ENCODE measurements around the gene CCDC102A. TPM values are rescaled to one million over a fixed set of nuclear protein-coding genes. Genes with fewer than 3 reads are reported as not detected.
A peak's percentile ranks its signal among the peaks of the same experiment; 100 is the strongest.

Gene CCDC102A
- total and polyA plus RNA-seq, 9 of the 15 experiments (the other 6 are each of a cell fraction or from before 2014, with no cell fraction given), result 0.03 to 4.9 (median 1.4) TPM

DNA sequence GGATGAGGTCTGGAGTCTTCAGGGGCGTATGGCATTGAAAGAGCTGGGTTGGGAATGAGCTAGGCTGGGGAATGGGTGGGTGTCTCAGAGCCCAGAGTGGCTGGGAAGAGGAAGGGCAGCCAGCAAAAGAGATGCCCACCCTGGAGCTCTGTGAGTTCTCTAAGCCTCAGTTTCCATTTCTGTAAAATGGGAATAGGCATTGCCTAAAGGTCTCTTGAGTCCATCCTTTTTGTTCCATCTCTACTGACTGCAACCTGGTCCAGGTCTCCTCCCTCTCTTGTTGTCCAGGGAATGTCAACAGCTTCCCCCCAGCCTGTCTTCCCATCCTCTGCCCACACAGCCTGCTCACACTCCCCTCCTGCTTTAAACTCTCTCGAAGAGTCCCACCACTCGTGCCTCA lies 19.6 kb downstream of the CCDC102A start:
- Histone ChIP-seq H3K9ac (ENCODE audit: insufficient read depth in 1 of 2, low read depth in 2 of 2, low read length in 2 of 2) (no peak overlapping the region), H3K27me3 (ENCODE audit: control insufficient read depth in 2 of 2, insufficient read depth in 2 of 2, low read length in 2 of 2) (no peaks in the 10 kb centered on the region), H3K27ac (ENCODE audit: extremely low read depth, low read depth, low read length) (no peak overlapping the region), H3K4me2 (ENCODE audit: insufficient read depth, low read length) (no peak overlapping the region), H3K9me1 (ENCODE audit: control insufficient read depth, insufficient read depth, low read length) (peaks cover 2% of the 10 kb centered on the region), H3K4me1 (replicated peaks in 1 of 2; ENCODE audit: control insufficient read depth in 2 of 2, insufficient read depth in 2 of 2, low read length in 2 of 2) (peaks cover 0 to 19% of the 10 kb centered on the region in 2 experiments; a peak in 2 of 5 replicates), H3K4me3 (no peak overlapping the region), H2AFZ (ENCODE audit: low read depth, low read length) (no peak overlapping the region), H4K20me1 (replicated peaks; ENCODE audit: control insufficient read depth, insufficient read depth, low read length) (no peaks in the 10 kb centered on the region), H3K9me3 (replicated peaks; ENCODE audit: control insufficient read depth, insufficient read depth, low read depth, low read length) (no peaks in the 10 kb centered on the region), H3K79me2 (ENCODE audit: control insufficient read depth, insufficient read depth, low read length) (no peaks in the 10 kb centered on the region), H3K36me3 (ENCODE audit: control insufficient read depth, insufficient read depth, low read length) (no peaks in the 10 kb centered on the region)
- 61% methylated on average over 3 of the region's 3 CpGs for WGBS (ENCODE audit: insufficient coverage, low coverage, missing lambda C conversion rate)
- TF ChIP-seq RBM25 (IDR thresholded peaks at IDR 0.05; ENCODE audit: low read depth, low read length, severe bottlenecking) (peak; percentile 74), BCOR (IDR thresholded peaks at IDR 0.05) (0 out of 2 replicates have a peak, but pooled peaks have one; percentile 12), TCF3 (CRISPR knock-in tag; IDR thresholded peaks at IDR 0.05) (no peak)
- intact Hi-C loops (cut with micrococcal nuclease) (loop anchor here (10.0 kb wide), 1 partner anchor 432 kb away; no protein-coding TSS in a partner anchor), in situ Hi-C loops (cut with MboI) (loop anchor here (5.0 kb wide), 3 partner anchors 39 to 214 kb away; no protein-coding TSS in a partner anchor)
- DNase-seq (ENCODE audit: extremely low read depth in 1 of 4, low spot score in 3 of 4) (no peak), ATAC-seq (no peak), FAIRE-seq (no peak)
- BruUV-seq (replicated peaks), result no TSS peak
- CTCF ChIA-PET (ENCODE audit: low intra/inter-chr PET ratio), result interaction anchor here (0.7 kb wide), 1 partner anchor 16 kb away, joined by 3 read pairs; no protein-coding TSS in a partner anchor
- POLR2A ChIA-PET, result interaction anchor here (0.7 to 1.1 kb wide), 6 partner anchors 9 to 111 kb away, joined by 3 to 4 read pairs (median 3); no protein-coding TSS in a partner anchor

DNA sequence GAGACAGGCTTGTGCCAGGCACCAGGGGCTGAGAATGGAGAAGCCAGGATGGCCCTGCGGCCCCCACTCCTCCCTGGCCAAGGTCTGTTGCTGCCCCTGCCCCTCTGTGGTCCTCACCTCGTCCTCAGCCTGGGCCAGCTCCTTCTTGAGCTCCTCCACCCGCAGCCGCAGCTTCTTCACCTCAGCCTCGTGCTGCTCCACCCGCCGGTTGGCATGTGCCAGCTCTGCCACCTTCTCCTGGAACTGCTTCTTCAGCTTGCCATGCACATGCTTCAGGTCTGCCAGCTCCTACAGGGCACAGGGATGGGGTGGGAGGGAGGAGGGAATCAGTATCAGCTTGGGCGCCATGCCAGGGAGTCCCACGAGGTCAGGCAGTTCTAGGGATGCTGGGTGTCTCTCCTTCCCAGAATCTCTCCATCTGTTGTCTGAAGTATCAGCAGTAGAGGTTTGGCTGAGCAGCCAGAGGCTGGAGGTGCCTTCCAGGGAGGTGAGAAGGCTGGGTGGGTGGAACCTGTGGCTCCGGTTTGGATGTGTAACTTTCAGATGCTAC lies 20.1 kb downstream of the CCDC102A start:
- Histone ChIP-seq H3K9ac (ENCODE audit: insufficient read depth in 1 of 2, low read depth in 2 of 2, low read length in 2 of 2) (no peak overlapping the region; a peak in 1 of 4 replicates), H3K79me2 (ENCODE audit: control insufficient read depth, insufficient read depth, low read length) (no peaks in the 10 kb centered on the region), H3K4me1 (replicated peaks in 1 of 2; ENCODE audit: control insufficient read depth in 2 of 2, insufficient read depth in 2 of 2, low read length in 2 of 2) (peaks cover 0 to 19% of the 10 kb centered on the region in 2 experiments; a peak in 2 of 5 replicates), H3K9me1 (ENCODE audit: control insufficient read depth, insufficient read depth, low read length) (peaks cover 2% of the 10 kb centered on the region), H3K36me3 (ENCODE audit: control insufficient read depth, insufficient read depth, low read length) (no peaks in the 10 kb centered on the region), H3K27ac (ENCODE audit: extremely low read depth, low read depth, low read length) (no peak overlapping the region), H3K9me3 (replicated peaks; ENCODE audit: control insufficient read depth, insufficient read depth, low read depth, low read length) (no peaks in the 10 kb centered on the region), H3K4me2 (ENCODE audit: insufficient read depth, low read length) (no peak overlapping the region), H3K27me3 (ENCODE audit: control insufficient read depth in 2 of 2, insufficient read depth in 2 of 2, low read length in 2 of 2) (no peaks in the 10 kb centered on the region), H2AFZ (ENCODE audit: low read depth, low read length) (no peak overlapping the region), H3K4me3 (no peak overlapping the region), H4K20me1 (replicated peaks; ENCODE audit: control insufficient read depth, insufficient read depth, low read length) (no peaks in the 10 kb centered on the region)
- intact Hi-C loops (cut with micrococcal nuclease), result loop anchor here (10.0 kb wide), 1 partner anchor 431 kb away; no protein-coding TSS in a partner anchor
- DNase-seq (ENCODE audit: extremely low read depth in 1 of 4, low spot score in 3 of 4) (no peak), FAIRE-seq (no peak), ATAC-seq (no peak)
- CTCF ChIA-PET (ENCODE audit: low intra/inter-chr PET ratio), result no interaction called here
- WGBS (ENCODE audit: insufficient coverage, low coverage, missing lambda C conversion rate), result 26% methylated on average over 10 of the region's 10 CpGs
- BruUV-seq (replicated peaks), result no TSS peak
- POLR2A ChIA-PET, result interaction anchor here (0.7 to 1.1 kb wide), 5 partner anchors 9 to 111 kb away, joined by 3 read pairs; no protein-coding TSS in a partner anchor
- in situ Hi-C loops (cut with MboI), result loop anchor here (5.0 kb wide), 3 partner anchors 39 to 214 kb away; no protein-coding TSS in a partner anchor
- no peak for TF ChIP-seq ZBTB17 (CRISPR knock-in tag; IDR thresholded peaks at IDR 0.05)
- no peak for TF ChIP-seq DIDO1 (tag; IDR thresholded peaks at IDR 0.05; ENCODE audit: low read depth)
- TF ChIP-seq TCF7 (IDR thresholded peaks at IDR 0.05; ENCODE audit: borderline replicate concordance), result no peak
- TF ChIP-seq E2F1 (CRISPR knock-in tag; IDR thresholded peaks at IDR 0.05), result no peak
- no peak for TF ChIP-seq SRF (CRISPR knock-in tag; IDR thresholded peaks at IDR 0.05)
- TF ChIP-seq HDAC3 (IDR thresholded peaks at IDR 0.05; ENCODE audit: borderline replicate concordance, partially characterized antibody), result no peak
- TF ChIP-seq MYNN (IDR thresholded peaks at IDR 0.05), result no peak
- TF ChIP-seq MYNN (CRISPR knock-in tag; IDR thresholded peaks at IDR 0.05), result no peak
- no peak for TF ChIP-seq ZSCAN29 (IDR thresholded peaks at IDR 0.05)
- TF ChIP-seq E2F3 (CRISPR knock-in tag; IDR thresholded peaks at IDR 0.05), result no peak

Measured in K562 (cell line).